ENCODE results near the gene RALGPS1.
A peak's percentile ranks its signal among the peaks of the same experiment; 100 is the strongest.

RALGPS1 gene

GRCh38 chr9:127104581-127105311 lies 190.2 kb downstream of the RALGPS1 start:
- no peak for DNase-seq

- DNase-seq, result no peak
Observed at GRCh38 chr9:127105805-127106465, 191.4 kb downstream of the RALGPS1 start.

GRCh38 chr9:127106466-127106855 lies 191.9 kb downstream of the RALGPS1 start:
- DNase-seq, result no peak

- no peak for DNase-seq
Observed at GRCh38 chr9:127107171-127107928, 192.8 kb downstream of the RALGPS1 start.

- DNase-seq, result no peak
Observed at GRCh38 chr9:127107929-127108876, 193.6 kb downstream of the RALGPS1 start.

GRCh38 chr9:127109212-127109711 lies 194.7 kb downstream of the RALGPS1 start:
- DNase-seq, result no peak

GRCh38 chr9:127112056-127112455 lies 197.5 kb downstream of the RALGPS1 start:
- DNase-seq, result no peak

GRCh38 chr9:127112735-127113161 lies 198.2 kb downstream of the RALGPS1 start:
- DNase-seq, result no peak

GRCh38 chr9:127113191-127113972 lies 198.8 kb downstream of the RALGPS1 start:
- DNase-seq, result no peak

- DNase-seq, result no peak
Observed at GRCh38 chr9:127114606-127115005, 200.0 kb downstream of the RALGPS1 start.

GRCh38 chr9:127116088-127116726 lies 201.6 kb downstream of the RALGPS1 start:
- DNase-seq, result peak; percentile 23

GRCh38 chr9:127116957-127117356 lies 202.4 kb downstream of the RALGPS1 start:
- DNase-seq, result no peak

- DNase-seq, result no peak
Observed at GRCh38 chr9:127117801-127118200, 203.2 kb downstream of the RALGPS1 start.

- DNase-seq, result no peak
Observed at GRCh38 chr9:127118597-127119319, 204.2 kb downstream of the RALGPS1 start.

- DNase-seq, result no peak
Observed at GRCh38 chr9:127119320-127119709, 204.7 kb downstream of the RALGPS1 start.

GRCh38 chr9:127121628-127122175 lies 207.1 kb downstream of the RALGPS1 start:
- DNase-seq, result no peak

GRCh38 chr9:127122176-127123063 lies 207.8 kb downstream of the RALGPS1 start, which contains the start of gene ANGPTL2:
ANGPTL2 (minus strand) TSS chr9:127122635; CDS start chr9:127108731, 13,904 bp downstream.
- DNase-seq, result peak; percentile 25

- DNase-seq, result no peak
Observed at GRCh38 chr9:127123064-127123890, 208.7 kb downstream of the RALGPS1 start.
